ENCODE results near the gene GAB3.
A peak's percentile ranks its signal among the peaks of the same experiment; 100 is the strongest.

The GAB3 gene

GRCh38 chrX:154751203-154751668, 359 bp upstream of the GAB3 start:
- peak; percentile 22 for DNase-seq

DNA sequence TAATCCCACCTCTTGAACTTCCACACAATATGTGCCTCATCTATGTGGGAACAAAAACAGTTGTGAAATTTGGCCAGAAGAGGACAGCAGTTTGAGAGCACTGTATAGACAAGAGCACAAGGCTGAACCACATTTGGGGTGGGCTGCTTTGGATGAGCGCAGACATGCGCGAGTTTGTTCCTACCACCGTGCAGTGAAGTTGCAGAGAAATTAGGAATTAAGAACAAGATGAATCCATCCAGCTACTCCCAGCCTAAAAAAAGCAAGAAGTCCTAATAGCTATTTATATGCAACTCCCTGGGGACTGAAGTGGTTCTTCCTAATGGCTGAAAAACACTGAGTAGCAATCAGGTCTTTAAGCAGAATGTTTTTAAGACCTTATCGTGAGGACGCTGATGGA, 1.0 kb downstream of the GAB3 start:
- no peak for DNase-seq

DNA sequence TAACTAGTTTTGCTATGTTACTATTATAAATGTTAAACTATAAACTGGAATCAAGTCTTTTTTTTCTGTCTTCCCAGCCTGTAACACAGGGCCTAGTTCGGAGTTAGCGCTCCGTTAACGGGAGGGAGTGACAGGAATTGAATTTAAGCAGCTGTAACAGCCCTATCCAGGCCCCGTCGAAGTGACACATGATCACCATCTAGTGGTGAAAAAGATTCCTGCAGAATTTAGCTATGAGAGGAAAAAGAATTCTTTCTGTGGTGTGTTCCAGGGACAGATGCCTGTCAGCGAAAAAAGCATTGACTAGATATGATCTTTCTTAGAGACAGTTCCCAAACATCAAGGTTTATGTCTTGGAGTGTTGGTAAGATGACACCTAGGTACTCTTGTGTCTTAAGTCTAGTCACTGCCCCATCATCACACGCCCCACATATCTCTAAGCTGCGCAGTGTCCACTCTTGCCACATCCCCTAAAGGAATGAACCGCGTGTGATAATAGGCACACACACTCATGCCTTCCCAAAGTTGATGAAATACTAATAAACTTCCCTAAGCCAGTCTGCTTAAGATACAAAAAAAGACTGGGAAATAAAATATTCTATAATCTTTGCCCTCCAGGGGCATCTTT, 2.1 kb downstream of the GAB3 start:
- DNase-seq, result peak; percentile 43

GRCh38 chrX:154742613-154743012, 8.3 kb downstream of the GAB3 start:
- DNase-seq, result no peak

- DNase-seq, result no peak
Observed at GRCh38 chrX:154739952-154740465, 10.9 kb downstream of the GAB3 start.

GRCh38 chrX:154738011-154738738, 12.7 kb downstream of the GAB3 start:
- peak; percentile 34 for DNase-seq

- no peak for DNase-seq
Observed at GRCh38 chrX:154737136-154737535, 13.7 kb downstream of the GAB3 start.

- no peak for DNase-seq
Observed at GRCh38 chrX:154735695-154736393, 15.0 kb downstream of the GAB3 start.

- DNase-seq, result peak; percentile 46
Observed at GRCh38 chrX:154734061-154734781, 16.7 kb downstream of the GAB3 start.

GRCh38 chrX:154733066-154733425, 17.8 kb downstream of the GAB3 start:
- DNase-seq, result no peak

DNA sequence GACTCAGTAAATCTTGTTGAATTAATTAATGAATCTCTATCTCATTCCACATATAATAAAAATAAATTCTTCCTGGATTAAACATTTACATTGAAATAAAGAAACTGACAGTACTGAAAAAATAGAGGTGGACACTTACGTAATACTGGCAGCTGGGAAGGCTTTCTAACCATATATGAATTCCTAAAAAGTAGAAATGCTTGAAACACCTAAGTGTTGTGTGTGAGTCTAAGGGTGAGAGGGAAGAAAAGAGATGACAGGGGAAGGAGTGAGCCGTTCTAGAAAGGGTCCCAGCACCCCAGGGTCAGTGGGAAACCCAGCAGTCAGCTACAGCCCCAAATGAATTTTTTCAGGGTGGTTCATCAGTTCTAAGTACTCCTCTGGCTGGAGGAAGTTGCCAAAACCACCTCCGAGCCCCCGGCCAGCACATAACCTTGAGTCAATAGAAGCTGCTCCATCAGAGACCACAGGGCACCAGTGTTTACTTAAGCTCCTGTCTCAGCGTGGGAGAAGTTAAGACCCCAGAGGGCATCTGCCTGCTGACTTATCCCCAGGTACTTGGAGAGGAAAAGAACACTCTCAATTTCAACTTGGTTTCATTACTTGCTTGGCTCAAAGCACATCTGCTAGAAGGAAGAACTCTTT, 18.3 kb downstream of the GAB3 start:
- DNase-seq, result peak; percentile 42

DNA sequence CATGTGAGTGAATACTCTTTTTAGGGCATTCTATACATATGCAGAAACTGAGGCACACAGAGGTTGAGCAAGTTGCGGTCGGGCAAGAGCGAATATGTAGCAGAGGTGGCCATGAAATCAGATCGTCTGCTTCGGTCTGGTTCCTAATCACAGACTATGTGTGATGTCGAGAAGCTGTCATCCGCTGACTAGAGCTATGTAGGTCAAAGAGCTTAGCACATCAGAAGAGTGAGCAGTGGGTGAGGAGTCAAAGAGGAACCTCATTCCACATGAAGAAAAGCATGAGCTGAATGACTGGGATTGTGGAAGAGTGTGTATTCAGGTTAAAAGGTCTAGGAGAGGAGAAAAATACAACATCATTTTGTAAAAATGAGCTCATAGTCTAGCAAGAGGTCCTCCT, 19.0 kb downstream of the GAB3 start:
- peak; percentile 25 for DNase-seq

GRCh38 chrX:154731184-154731583, 19.7 kb downstream of the GAB3 start:
- peak; percentile 43 for DNase-seq

DNA sequence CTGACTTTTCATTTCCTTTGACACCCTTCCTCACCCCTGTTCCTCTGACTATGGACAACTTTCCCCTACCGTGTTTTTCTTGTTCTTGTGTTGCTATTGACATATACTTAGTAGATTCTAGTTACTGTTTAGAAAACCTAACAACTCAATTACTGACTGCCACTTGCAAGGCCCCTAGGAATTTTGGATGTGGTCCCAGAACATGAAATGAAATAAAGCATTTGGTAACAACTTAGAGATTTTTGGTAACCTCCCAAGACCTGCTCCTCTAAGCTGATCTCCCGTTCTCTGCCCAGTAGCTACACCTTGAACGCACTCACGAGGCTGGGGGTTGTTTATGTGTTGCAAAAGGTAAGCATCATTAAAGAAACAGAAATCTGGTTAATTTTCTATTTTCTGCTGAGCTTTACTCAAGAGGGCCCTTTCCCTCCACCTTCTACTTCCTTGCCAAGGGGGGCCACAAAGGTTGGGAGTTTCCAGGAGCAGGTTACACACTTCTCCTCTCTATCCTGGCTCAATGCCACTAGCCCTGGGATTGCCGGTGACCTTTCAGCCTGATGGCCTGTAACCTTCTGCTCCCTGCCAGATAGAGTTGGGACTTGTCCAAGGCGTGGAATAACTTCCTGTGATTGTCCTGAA, 20.5 kb downstream of the GAB3 start:
- DNase-seq, result no peak

DNA sequence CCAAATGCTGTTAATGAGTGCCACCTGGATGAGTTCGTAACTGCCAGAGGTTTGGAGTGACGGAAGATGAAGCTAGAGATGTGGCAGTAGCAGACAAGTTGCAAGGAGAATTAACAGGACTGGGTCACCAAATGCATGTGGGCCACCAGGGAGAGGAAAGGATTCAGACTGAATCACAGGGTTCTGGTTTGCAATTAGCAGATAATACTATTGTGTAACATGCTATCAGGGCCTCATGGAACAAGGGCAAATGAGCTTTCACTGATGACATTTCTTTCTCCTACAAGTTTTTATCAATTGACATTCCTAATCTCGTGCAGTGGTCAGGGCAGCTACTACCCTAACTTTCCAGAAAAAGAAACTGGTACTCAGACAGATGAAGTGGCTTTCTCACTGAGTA, 21.4 kb downstream of the GAB3 start:
- no peak for DNase-seq

GRCh38 chrX:154728431-154729190, 22.3 kb downstream of the GAB3 start:
- no peak for DNase-seq

DNA sequence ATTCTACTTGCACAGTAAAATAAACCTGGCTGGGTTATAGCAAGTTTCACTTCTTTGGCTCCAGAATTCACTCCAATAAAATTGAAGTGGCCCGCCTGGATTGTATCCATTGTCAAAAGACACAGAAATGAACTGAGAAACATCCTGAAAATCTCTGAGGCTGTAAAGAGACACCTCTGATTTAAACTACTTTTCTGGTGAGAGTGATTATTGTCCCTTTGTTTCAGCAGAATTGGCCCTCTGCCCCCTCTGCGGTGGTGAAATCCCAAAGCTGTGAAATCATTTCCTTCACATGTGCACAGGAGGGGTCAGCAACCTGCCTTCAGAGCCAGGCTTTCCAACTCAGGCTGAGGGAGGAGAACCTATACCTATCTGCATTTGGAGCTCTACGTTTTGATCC, 23.0 kb downstream of the GAB3 start:
- no peak for DNase-seq

DNA sequence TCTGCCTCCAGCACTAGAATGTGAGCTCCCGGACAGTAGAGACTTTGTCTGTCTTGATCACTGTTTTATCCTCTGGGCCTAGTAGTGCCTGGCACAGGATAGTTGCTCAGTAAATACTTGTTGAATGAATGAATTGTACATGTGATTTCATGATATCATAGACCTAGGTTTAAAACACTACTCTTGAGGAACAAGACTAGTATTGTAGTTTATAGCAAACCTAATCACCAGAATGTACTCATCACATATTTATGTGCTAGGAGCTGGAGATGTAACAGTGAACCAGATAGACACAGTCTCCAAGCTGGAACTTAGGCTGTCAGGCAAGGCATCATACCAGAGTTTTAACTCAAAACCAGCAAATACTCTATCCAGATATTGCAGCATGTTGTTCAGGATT, 23.5 kb downstream of the GAB3 start:
- no peak for DNase-seq

- DNase-seq, result no peak
Observed at GRCh38 chrX:154724993-154725756, 25.7 kb downstream of the GAB3 start.

GRCh38 chrX:154721155-154721554, 29.7 kb downstream of the GAB3 start:
- no peak for DNase-seq

DNA sequence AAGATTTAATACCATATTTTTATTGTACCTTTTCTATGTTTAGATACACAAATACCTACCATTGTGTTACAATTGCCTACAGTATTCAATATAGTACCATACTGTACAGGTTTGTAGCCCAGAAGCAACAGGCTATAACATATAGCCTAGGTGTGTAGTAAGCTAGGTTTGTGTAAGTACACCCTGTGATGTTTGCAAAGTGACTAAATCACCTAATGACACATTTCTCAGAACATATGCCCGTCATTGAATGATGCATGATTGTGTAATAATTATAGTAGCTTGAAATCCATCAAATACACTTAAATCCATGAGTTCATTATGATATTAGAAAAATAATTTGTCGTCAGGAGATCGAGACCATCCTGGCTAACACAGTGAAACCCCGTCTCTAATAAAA, 30.8 kb downstream of the GAB3 start:
- DNase-seq, result no peak

Measured in NK-92 treated with Interleukin-12 subunit alpha and Interleukin-12 subunit beta, amount 100 ng/mL, for 24 hours (cell line).